GM21381 (cell line): ENCODE data around the gene IMPG1.

Experiments used
- ATAC-seq: cut with Tn5 transposase; IDR thresholded peaks from one replicate; pipeline ENCODE4 v1.9.1; 2021; ENCODE audit warnings: mild to moderate bottlenecking, moderate library complexity; ENCODE audit not compliant: unreplicated experiment

Gene IMPG1

DNA sequence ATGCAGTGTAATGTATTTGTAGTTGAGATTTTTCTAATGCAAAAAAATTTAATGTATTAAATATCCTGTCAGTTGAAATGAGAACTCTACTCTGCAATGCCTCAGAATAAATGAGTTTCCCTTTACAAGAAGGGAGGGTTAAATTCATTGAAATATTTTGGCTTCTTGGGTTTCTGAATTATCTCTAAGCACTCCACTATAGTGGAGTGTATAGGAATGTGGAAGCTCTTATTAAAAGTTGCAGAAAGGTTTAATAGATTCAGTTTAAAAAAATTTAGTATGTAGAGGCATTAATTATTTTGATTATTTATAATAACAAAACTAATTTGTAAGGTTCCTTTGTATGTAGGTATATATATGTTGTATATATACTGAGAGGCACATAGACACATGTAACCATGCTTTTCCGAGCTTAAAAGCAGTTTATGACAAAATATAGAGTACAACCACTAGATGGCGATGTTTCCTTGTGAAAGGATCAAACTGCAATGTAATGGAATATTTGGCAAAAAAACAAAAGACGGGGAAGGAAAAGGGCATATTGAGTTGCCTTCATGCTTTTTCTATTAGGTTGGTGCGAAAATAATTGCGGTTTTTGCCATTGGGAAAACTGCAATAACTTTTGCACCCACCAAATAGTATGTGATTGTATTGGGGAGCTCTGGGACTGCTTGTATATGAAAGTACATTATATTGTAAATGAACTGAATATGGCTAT lies 179.2 kb downstream of the IMPG1 start:
- ATAC-seq = peak; percentile 61

GRCh38 chr6:75892384-75892783 lies 180.1 kb downstream of the IMPG1 start:
- no peak for ATAC-seq

DNA sequence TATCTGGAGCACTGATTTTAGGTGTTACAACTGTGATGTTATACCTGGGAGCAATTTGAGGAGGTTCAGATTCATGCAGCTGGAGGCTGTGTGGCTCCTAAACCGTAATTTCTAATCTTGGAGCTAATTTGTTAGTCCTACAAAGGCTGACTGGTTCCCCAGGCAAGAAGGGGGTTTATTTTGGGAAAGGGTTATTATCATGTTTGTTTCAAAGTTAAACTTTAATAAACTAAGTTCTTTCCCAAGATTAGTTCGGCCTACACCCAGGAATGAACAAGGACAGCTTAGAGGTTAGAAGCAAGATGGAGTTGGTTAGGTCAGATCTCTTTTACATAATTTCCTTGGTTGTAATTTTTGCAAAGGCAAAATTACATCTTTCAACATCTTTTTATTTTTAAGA lies 187.6 kb downstream of the IMPG1 start:
- ATAC-seq = no peak

DNA sequence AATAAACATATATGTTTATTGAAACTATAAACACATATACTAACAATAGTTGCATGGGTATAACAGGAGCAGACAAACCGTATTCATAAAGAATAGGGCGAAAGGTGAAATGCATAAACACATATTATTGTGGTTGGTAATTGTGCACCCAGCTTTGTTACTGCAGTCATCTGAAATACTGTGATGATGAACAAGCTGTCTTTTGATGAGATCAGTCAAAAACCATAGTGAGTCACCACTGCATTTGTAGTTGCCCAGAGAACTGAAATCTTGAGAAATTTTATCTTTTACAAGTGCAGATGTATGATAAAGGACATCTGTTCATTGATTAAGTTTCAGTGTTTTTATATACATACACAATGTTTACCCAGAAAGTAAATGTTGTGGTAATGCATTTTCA lies 189.7 kb downstream of the IMPG1 start:
- no peak for ATAC-seq

DNA sequence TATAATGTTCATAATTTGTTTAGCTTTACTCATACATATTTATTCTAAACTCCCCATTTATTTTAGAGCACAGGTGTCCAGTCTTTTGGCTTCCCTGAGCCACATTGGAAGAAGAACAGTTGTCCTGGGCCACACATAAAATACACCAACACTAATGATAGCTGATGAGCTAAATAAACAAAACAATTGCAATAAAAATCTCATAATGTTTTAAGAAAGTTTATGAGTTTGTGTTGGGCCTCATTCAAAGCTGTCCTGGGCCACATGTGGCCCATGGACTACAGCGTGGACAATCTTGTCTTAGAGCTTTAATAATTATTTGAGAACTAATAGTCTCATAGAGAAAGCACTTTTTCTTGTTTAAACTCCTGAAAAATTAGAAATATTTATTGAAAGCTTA lies 192.2 kb downstream of the IMPG1 start:
- no peak for ATAC-seq

GRCh38 chr6:75876152-75876551 lies 196.3 kb downstream of the IMPG1 start:
- no peak for ATAC-seq

- ATAC-seq = no peak
Measured at GRCh38 chr6:75874224-75874623, 198.2 kb downstream of the IMPG1 start.
